GM04504 (cell line): ENCODE results near the gene TRPM2.

Experiments used
- DNase-seq: peaks from one replicate; pipeline ENCODE4 v3.0.0-alpha.2; 2012; ENCODE audit warnings: low read depth

The TRPM2 gene

GRCh38 chr21:44322621-44323325, 30.6 kb upstream of the TRPM2 start:
- DNase-seq: no peak

GRCh38 chr21:44323591-44323990, 29.8 kb upstream of the TRPM2 start:
- no peak for DNase-seq

GRCh38 chr21:44324106-44324853, 29.1 kb upstream of the TRPM2 start:
- no peak for DNase-seq

GRCh38 chr21:44324854-44325107, 28.6 kb upstream of the TRPM2 start:
- DNase-seq: no peak

- DNase-seq: no peak
These were observed 27.8 kb upstream of the TRPM2 start for GRCh38 chr21:44325386-44326271.

- no peak for DNase-seq
These were observed 27.2 kb upstream of the TRPM2 start for GRCh38 chr21:44326272-44326647.

- no peak for DNase-seq
These were observed 26.5 kb upstream of the TRPM2 start for GRCh38 chr21:44326716-44327602.

- DNase-seq: no peak
These were observed 25.8 kb upstream of the TRPM2 start for GRCh38 chr21:44327603-44327974.

- DNase-seq: no peak
These were observed 25.1 kb upstream of the TRPM2 start for GRCh38 chr21:44328242-44328895.

GRCh38 chr21:44329086-44329889, 24.1 kb upstream of the TRPM2 start:
- no peak for DNase-seq

GRCh38 chr21:44329971-44330681, 23.3 kb upstream of the TRPM2 start:
- no peak for DNase-seq

- DNase-seq: no peak
These were observed 22.7 kb upstream of the TRPM2 start for GRCh38 chr21:44330698-44331097.

- DNase-seq: no peak
These were observed 22.2 kb upstream of the TRPM2 start for GRCh38 chr21:44331209-44331608.

- peak; percentile 17 for DNase-seq
These were observed 21.6 kb upstream of the TRPM2 start for GRCh38 chr21:44331650-44332307.

- DNase-seq: no peak
These were observed 21.0 kb upstream of the TRPM2 start for GRCh38 chr21:44332383-44332782.

- no peak for DNase-seq
These were observed 20.5 kb upstream of the TRPM2 start for GRCh38 chr21:44332965-44333364.

GRCh38 chr21:44333509-44334328, 19.7 kb upstream of the TRPM2 start:
- DNase-seq: no peak

- DNase-seq: no peak
These were observed 18.9 kb upstream of the TRPM2 start for GRCh38 chr21:44334329-44335030.
